ENCODE results near the gene PSORS1C1. TPM values are rescaled to one million over a fixed set of nuclear protein-coding genes. Genes with fewer than 3 reads are reported as not detected.

Gene PSORS1C1
- total RNA-seq, 1 donor from 2014 or later, result 1.2 TPM

DNA sequence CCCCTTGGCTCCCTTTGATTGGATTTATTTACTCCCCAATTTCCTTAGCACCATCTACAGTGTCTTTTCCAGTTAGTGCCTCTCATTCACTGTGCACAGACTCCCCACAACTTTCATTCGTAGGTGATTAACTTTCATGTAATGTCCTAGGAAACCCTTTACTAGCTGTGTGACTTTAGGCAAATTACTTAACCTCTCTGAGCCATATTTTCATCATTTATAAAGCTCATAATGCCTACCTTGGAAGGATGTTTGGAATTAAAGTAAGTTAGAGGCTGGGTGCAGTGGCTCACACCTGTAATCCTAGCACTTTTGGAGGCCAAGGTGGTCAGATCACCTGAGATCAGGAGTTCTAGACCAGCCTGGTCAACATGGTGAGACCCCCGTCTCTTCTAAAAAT lies 22.4 kb upstream of the PSORS1C1 start:
- DNase-seq (no peak), ATAC-seq (ENCODE audit: poor library complexity) (no peak)
- intact Hi-C loops (cut with DNase I), result no loop called here

DNA sequence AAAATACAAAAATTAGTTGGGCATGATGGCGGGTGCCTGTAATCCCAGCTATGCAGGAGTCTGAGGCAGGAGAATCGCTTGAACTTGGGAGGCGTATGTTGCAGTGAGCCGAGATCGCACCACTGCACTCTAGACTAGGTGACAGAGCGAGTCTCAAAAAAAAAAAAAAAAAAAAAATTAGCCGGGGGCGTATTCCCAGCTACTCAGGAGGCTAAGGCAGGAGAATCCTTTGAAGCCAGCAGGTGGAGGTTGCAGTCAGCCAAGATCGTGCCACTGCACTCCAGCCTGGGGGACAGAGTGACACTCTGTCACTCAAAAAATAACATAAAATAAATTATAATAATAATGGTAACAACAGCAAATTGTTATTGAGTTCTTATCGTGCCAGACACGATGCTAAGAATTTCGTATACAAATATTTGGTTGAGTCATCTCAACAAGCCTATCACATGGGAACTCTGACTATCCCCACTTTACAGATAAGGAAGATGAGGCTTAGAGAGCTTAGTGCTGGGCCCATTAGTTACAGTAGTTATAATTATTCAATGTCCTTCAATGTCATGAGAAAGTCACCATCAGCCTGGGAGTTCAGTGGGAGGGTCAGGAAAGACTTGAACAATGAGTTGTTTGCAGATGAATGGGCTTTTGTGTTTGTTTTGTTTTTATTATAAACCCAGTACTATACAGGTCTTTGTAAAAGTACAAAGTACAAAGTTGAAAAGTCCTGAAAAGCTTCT lies 21.7 kb upstream of the PSORS1C1 start:
- ATAC-seq (ENCODE audit: poor library complexity) (no peak), DNase-seq (no peak)
- intact Hi-C loops (cut with DNase I), result no loop called here

DNA sequence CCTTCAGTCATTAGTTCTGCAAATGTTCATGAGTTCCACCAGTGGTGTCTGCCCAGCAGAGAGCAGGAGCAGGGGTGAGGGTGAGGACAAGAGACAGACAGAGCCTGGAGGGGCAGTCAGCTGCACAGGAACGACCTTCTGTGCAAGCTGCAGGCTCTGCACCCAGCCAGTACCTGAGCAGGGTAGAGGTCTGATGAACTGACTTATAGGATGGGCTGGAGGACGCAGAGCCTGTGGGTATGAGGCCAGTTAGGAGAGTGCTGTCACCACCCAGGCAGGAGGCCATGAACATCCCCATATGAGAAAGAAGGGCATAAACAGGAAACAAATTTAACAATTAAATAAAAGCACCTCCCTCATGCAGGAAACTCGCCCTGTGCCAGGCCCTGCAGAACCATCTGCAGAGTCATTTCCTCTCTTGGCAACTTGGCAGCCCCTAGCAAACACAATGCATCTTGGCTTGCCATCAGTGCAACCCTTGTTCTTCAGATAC lies 20.2 kb upstream of the PSORS1C1 start:
- intact Hi-C loops (cut with DNase I), result no loop called here
- DNase-seq, result no peak
- no peak for ATAC-seq (ENCODE audit: poor library complexity)

DNA sequence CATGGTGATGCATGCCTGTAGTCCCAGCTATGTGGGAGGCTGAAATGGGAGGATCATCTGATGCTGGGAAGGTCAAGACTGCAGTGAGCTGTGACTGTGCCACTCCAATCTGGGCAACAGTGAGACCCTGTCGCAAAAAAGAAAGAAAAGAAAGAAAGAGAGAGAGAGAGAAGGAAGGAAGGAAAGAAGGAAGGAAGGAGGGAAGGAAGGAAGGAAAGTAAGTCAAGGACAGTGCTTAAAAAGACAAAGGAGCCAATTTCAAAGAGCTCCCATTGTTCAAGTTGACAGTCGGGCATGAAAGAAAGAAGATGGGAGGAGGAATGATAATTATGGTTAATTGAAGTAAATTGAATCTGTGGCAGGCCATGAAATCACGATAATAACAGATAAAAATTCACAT lies 18.4 kb upstream of the PSORS1C1 start:
- intact Hi-C loops (cut with DNase I), result no loop called here
- no peak for DNase-seq
- ATAC-seq (ENCODE audit: poor library complexity), result no peak

DNA sequence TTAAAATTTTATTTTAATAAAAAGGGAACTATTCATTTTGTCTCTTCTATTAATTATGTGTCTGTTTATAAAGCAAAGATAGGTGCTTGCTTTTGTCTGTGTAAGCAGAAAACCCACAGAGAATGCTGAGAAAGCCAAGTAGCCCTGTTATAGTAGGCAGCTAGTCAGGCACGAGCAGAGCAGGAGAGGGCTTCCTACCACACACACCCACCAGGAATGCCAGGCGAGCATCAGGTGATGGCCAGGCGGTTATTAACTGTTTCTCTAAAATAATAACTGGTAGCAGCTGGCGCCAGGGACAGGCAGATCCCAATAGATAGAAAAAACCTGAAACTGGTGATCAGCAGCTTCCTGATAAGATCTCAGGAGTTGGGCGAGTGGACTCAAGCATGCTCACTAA lies 17.9 kb upstream of the PSORS1C1 start:
- intact Hi-C loops (cut with DNase I), result no loop called here
- DNase-seq (no peak), ATAC-seq (ENCODE audit: poor library complexity) (no peak)

DNA sequence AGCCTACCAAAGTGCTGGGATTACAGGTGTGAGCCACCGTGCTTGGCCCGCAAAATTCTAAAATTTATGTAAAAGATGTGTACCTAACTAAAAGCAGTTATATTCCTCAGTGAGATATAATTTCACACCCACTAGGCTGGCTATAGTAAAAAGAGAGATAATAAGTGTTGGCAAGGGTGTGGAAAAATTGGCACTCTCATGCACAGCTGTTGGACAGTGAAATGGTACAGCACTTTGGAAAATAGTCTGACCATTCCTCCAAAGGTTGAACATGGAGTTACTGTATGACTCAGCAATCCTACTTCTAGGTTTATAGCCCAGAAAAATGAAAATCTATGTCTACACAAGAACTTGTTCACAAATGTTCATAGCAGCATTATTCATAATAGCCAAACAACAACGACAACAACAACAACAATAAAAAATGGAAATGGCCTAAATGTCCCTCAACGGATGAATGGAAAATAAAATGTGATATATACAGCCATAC lies 16.1 kb upstream of the PSORS1C1 start:
- intact Hi-C loops (cut with DNase I), result no loop called here
- no peak for ATAC-seq (ENCODE audit: poor library complexity)

DNA sequence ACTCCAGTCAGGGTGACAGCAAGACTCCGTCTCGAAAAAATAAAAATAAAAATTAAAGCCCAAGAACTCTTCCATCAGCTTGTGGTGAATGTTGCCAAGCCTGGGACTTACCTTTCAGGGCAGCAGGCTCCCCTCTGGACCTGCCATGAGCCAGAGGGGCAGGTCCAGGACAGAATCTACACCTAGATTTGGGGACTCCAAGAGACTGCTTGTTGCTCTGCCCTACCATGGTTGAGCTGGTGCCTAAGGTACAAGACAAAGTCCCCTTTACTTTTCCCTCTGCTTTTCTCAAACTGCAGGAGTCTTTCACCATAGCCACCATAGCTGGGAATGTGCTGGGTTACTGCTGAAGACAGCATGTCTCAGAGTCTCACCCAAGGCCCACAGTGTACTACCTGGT lies 11.5 kb upstream of the PSORS1C1 start:
- ATAC-seq (ENCODE audit: poor library complexity), result no peak
- no peak for DNase-seq
- intact Hi-C loops (cut with DNase I), result no loop called here

More for the DNA sequence above, 16.1 kb upstream of the PSORS1C1 start:
- DNase-seq, result no peak

DNA sequence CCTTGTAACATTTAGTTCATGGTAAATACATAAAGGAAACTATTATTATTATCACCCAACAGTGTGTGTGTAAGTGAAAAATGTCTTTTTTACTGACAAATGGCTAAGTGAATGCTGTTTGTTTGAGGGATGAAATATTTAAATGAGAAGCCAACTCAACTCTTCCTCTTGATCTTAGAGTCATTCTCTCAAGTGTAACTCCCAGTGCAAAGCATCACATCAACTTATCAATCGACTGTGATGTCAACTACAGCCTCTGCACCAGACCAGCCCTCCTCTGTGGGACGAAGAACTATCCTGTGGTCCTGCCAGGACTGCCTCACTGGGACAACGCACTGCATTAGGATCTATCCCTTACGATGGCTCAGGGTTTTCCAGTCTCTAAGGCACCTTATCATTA lies 7.5 kb upstream of the PSORS1C1 start:
- DNase-seq (no peak), ATAC-seq (ENCODE audit: poor library complexity) (no peak)
- intact Hi-C loops (cut with DNase I), result no loop called here

DNA sequence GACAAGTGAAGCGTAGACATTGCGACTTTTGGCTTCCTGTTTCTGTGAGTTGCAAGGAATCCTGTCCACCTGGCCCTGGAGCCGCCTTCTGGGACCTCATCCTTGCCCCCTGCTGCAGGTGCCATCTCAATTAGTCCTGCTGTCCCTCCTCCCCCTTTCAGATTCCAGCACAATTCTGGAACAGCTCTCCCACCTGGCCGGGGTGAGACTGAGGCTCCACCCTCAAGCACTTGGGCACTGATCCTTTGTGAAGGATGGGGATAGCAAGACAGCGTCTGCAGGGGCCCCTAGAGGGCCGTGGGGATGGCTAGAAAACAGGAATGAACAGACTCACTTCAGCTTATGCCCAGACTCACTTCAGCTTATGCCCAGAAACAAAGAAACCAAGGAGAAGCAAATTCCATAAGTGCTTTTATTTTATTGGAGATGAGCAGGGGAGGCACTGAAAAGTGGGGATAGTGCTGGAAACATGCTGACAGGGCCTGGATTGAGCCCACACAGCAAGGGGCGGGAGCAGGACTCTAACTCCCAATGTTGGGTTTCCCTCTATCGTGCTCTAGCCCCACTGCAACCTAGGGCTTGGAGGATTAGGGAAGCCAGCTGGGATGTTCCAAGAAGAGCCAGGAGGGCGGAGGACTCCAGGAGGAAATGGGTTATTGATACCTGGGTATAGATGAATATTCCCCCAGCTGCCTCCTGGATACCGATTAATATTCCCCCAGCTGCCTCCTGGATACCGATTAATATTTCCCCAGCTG lies 3.6 kb upstream of the PSORS1C1 start:
- DNase-seq (no peak), ATAC-seq (ENCODE audit: poor library complexity) (no peak)
- intact Hi-C loops (cut with DNase I), result no loop called here

DNA sequence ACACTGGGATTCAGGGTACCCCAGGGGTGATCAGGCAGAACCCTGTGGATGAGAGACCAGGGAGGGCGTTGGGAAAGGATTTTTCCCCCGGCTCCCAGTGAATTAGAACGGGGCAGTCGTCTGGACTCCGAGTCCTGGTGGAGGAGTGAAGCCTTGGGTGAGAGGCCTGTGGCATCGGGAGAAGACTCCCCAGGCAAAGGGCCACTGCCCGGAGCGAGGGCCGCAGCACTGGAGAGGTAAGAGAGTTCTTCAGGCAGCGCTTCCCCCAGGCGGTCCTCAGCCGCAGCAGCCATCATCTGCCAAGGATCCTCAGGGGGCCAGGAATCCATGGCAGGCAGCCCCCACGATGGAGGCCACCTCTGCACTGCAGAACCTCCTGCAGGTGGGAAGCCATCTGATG lies 2.9 kb upstream of the PSORS1C1 start:
- no peak for ATAC-seq (ENCODE audit: poor library complexity)
- DNase-seq, result no peak
- intact Hi-C loops (cut with DNase I), result no loop called here

DNA sequence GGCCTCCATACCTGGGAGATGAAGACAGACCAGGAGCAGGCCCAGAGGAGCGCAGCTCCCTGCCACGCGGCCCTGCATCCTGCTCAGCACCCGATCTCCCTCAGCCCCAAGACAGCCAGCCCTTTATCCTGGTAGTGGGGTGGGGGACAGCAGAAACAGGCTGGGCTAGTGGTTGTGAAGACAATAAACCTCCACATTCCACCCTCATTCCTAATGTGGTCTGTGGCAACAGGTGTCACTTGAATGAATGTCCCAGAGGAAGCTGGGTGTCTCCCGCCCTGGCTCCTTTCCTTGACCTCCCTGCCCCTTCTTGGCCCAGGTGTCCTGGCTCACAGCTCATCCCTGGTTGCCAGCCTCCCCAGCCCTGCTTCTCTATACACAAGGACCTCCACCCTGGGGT lies 2.1 kb upstream of the PSORS1C1 start, which contains the start of gene C6orf15:
TSS of gene C6orf15 (minus strand) at position 98 of the 400 bp plus-strand sequence. CDS start at position 78, 20 bp downstream.
- intact Hi-C loops (cut with DNase I), result no loop called here
- ATAC-seq (ENCODE audit: poor library complexity), result no peak

DNA sequence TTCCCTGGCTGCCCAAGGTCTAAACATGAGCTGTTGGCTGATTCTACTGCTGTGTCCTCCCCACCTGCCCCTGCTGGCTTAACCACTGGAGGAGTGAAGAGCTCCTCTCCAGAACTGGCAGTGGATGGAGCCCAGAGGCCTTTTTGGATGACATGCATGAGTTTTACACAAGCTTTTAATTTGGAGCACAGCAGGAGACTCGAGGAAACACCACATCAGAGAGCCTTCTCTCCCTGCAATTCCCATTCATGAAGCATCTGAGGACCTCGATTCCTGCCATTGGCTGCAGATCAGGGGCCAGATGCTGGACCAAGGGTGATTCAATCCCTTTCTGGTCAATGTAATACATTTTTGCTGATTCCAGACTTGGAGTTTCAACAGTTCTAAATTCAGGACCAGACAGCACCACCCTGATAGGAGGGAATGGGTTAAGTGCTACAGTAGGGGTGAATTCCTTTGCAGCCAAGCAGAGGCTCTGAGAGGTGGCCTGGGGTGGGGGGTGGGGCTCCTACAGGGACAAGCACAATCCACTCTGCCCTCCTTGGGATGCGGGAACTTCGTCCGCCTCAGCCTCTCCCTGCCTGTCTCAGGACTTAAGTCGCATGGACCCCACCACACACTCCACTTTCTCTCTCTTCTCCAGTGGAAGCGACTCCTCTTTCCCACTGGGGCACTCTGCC lies 599 bp upstream of the PSORS1C1 start:
- peak; percentile 7 for ATAC-seq (ENCODE audit: poor library complexity)
- DNase-seq, result no peak
- intact Hi-C loops (cut with DNase I), result no loop called here

More for the DNA sequence above, 2.1 kb upstream of the PSORS1C1 start, which contains the start of gene C6orf15:
- no peak for DNase-seq

DNA sequence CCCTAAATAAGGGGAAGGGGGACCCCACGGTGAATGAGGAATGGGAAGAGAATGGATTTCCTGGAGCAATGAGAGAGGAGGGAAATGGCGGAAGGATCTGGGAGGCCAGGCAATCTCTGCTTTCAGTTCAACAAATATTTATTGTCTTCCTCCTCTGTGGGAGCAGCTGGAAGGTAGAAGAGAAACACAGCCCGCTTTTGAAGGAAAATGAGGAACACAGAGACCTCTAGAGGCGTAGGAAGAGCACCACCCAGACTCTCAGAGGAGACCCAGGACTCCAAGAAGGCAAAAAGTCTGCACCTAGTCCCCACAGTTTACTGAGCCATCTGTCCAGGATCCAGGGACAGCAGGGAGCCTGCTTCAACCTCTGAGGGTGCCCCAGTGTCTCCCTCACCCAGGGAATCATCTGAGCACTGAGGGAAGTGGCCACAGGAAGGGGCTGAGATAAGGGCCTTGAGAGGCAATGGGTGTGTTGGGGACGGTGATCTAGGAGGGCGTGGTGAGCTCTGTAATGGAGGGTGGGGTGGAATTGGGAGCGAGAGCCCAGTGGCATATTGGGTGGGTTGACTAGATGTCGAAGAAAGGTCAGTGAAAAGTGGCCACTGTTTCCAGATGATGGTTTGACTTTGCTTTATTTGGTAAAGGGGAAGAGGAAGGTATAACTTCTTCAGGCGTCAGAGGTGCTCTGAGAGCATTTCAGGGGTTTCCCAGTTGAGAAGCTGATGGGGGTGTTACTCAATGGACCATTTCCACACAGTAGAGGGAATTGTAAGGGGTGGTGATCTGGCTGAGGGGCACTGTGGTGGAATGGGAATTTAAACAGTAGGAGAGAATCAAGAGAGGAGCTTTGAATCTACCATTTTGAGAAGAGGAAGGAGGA lies 610 bp downstream of the PSORS1C1 start:
- ATAC-seq (ENCODE audit: poor library complexity) (peak; percentile 47), DNase-seq (no peak)
- intact Hi-C loops (cut with DNase I), result no loop called here

DNA sequence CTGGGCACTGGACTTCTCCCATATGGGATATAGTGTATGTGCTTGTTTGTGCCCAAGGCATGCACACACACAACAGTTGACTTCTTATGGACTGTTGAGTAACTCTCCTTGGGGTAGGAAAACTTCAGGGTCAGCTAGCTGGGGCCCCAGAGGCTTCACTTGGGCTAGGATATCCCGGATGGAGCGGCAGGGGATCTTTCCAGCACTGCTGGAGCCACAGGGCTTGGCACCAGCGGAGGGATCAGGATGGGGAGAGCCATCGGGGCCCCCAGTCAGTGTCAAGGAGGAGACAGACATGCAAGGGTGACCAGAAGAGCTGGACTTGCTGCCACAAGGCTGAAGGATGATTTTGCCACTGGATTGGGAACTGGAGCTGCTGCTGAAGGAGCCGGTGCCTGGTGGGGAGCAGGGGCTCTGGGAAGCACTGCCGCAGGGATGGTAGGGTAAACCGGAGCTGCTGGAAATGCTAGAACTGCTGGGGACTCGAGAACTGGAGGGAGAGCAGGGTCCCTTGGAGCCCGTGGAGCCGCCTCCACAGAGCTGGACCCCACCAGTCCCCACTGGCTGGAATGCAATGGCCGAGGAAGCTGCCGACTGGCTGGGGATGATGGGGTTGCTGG lies 1.5 kb downstream of the PSORS1C1 start:
- no peak for DNase-seq
- intact Hi-C loops (cut with DNase I), result no loop called here
- ATAC-seq (ENCODE audit: poor library complexity), result no peak

DNA sequence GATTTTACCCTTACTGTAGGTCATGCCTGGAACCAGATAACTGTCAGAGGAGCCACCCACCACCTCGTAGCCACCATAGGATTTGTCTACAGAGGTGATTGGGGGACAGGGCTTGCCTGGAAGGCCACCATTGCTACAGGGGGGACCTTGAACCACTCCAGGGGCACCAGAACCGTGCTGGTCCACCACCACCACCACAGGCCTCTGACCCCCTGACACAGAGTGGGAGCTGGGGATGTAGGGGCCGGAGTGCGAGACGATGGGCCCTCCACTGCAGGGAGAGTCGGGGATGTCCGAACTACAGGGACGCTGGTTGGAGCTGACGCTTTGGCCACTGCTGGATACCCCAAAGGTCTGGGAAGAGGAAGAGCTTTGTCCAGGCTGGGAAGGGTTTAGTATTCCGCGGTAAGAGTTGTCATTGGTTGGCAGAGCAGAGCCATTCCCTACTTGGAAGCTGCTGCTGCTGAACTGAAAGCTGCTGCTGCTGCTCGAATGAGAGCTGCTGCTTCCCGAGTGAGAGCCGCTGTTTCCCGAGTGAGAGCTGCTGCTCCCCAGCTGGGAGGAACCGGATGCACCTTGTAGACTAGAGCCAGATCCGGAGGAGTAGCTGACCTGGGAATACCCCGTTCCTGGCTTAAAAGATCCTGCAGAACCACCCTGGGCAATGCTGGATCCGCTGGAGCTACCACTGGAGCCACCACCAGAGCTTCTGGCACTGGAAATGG lies 2.2 kb downstream of the PSORS1C1 start:
- ATAC-seq (ENCODE audit: poor library complexity), result peak; percentile 10
- DNase-seq, result peak; percentile 61
- intact Hi-C loops (cut with DNase I), result no loop called here

DNA sequence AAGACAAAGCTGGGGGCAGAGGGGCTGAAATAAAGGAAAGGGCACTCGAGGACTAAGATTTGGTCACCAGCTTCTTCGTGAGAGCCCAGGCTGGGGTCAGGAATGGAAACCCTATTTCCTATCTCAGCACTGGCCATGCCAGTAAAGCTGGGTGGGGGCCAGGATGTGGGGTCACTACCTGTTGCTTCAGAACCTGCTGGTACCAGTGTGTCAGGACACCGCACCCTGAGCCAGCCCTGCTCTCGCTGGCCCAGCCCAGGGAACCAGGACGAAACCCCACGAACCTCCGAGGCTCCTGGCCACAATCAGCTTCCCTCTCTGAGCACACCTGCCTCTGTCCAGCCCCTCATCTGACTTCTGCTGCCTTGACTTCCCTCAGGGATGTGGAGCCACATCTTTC lies 3.6 kb downstream of the PSORS1C1 start:
- intact Hi-C loops (cut with DNase I), result no loop called here
- no peak for ATAC-seq (ENCODE audit: poor library complexity)
- DNase-seq, result no peak

DNA sequence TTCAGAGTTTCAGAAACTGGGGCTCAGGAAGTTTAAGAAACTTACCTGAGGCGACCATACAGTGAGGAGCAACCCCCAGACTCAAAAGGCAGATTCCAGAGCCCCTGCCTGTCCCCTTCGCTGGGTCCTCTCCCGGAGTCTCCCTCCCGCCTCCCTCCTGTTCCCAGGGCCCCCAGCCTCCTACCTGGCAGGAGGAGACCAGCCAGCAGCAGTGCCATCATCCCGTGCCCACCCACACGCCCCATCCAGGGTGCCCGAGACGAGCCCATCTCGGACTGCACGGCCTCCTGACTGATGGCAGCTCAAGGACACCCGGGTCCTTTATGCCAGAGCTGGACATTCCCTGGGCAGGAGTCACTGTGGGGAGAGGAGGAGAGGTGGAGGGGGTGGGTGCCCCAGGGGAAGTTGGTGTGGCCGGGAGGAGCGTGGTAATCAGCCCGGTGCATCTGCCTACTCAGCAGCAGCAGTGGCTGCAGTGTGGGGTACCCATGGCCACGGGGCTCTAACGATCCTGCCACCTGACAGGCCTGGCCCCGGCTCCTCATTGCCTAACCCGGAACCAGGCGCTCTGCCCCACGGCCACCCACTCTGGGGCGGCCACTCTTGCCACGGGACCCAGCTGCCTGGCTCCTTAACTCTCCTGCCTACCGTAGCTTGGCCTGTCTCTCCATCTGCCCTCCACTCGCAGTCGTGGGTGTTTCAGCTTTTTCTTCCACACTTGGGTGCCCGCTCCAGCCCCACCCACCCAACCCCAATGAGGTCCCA lies 5.7 kb downstream of the PSORS1C1 start, which contains the start of gene CDSN:
TSS of gene CDSN (minus strand) at position 296 of the 765 bp plus-strand sequence. CDS start at position 269, 27 bp downstream.
- no peak for DNase-seq
- intact Hi-C loops (cut with DNase I), result no loop called here
- ATAC-seq (ENCODE audit: poor library complexity), result no peak
